GM19035 (cell line): ENCODE data around the gene BDKRB2.

Experiments
- ATAC-seq: cut with Tn5 transposase; IDR thresholded peaks from one replicate; pipeline ENCODE4 v1.9.1; 2021; ENCODE audit not compliant: unreplicated experiment

BDKRB2 gene

DNA sequence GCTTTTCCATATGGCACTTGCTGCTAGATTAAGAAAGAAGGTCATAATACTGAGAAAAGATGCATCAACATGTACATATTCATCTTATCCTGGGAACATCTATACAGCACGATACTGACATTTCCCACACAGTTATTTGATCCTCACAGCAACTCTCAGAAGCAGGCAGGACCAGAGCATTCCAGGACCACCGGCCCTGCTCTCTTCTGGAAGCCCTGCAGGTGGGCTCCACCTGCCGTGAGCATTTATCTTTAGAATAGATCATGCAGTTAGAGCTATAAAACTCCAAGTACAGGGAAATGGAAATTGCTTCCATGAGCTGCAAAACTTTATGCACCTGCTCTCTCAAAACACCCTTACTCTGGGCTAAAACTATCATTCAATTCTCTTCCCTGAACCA is 45.8 kb downstream of the BDKRB2 start:
- no peak for ATAC-seq

DNA sequence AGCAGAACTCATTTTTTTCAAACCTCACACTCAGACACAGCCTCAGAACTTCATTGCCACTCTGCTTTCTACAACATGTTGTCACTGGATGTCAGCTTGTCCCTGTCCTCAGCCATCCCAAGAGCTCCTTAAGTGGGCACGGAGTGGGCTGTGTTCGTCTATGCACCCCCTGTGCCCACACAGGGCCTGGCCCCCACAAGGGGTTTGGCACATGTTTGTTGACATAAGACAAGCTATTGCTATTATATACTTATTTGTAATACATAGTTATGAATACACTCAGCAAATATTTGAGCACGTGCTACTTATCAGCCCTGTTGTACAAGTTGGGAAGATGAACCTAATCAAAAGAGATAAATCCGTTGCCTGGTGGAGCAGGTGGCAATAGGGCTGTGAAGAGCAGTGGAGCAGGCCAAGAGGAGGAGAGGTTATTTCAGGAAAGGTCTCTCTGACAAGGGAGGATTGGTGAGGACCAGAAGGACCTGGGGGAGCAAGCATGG is 47.1 kb downstream of the BDKRB2 start:
- no peak for ATAC-seq

DNA sequence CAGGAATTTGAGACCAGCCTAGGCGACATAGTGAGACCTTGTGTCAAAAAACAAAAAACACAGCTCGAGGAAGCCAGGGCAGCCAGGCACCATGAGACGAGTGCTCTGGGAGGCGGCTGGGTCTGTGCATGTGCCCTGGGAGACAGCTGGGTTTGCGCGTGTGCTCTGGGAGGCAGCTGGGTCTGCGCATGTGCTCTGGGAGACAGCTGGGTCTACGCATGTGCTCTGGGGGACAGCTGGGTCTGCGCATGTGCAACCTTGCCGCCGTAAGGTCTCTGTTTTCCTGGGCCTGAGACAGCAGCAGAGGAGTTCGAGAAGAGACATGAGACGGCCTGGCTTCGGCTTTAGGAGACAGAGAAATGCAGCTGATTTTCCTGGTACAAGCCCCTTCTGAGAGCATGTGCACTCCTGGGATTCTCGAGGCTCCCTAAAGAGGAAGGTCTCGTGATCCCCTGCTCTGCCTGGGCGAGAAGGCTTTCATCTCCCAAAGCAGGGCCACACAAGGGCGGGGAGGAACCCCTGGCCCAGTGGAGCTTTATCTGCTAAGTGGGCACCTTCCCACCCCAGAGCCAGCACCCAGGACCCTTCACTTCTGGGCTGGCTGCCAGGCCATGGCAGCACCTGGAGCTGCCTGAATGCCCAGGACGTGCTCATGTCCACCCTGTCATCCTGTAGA is 47.8 kb downstream of the BDKRB2 start:
- no peak for ATAC-seq

DNA sequence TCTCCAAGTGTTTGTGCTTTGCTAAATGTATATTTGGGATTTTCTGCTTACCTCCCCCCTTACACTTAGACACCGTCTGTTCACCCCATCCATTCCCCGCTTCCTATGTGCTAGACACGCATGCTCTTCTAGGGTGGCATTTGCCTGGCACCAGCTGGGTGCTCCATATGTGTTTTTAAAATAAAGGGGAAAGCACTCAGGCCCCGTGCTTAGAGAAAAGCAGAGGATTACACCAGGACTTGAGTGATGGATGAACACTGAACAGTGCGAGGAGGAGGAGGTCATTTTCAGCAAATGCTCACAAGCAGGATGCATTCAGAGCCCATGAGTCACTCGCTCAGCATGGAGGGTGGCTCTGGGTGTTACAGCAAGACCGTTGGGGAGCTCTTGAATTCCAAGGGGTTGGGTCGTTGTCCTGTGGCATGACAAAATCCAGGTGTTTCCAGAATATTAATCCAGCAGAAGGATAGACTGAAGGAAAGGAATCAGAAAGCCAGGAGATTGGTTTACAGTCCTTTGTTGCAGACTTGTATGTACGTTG is 48.4 kb downstream of the BDKRB2 start:
- no peak for ATAC-seq

DNA sequence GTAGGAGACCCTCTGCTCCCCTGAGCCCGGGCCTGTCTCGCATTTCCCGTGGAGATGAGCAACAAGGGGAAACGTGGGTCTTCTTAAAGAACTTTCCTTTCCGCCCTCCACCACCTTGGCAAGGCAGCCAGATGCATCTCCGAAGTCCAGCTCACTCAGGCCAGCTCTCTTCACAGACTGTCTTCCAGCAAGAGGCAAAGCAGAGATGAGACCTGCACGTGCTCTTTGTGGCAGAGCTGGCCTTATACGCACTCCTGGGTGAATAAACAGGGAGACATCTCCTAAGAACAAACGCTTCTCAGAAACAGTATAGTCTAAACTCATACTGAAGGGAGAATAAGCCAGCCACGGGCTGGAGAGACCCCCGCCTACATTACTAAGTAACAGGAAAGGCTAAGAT is 50.0 kb downstream of the BDKRB2 start:
- no peak for ATAC-seq

DNA sequence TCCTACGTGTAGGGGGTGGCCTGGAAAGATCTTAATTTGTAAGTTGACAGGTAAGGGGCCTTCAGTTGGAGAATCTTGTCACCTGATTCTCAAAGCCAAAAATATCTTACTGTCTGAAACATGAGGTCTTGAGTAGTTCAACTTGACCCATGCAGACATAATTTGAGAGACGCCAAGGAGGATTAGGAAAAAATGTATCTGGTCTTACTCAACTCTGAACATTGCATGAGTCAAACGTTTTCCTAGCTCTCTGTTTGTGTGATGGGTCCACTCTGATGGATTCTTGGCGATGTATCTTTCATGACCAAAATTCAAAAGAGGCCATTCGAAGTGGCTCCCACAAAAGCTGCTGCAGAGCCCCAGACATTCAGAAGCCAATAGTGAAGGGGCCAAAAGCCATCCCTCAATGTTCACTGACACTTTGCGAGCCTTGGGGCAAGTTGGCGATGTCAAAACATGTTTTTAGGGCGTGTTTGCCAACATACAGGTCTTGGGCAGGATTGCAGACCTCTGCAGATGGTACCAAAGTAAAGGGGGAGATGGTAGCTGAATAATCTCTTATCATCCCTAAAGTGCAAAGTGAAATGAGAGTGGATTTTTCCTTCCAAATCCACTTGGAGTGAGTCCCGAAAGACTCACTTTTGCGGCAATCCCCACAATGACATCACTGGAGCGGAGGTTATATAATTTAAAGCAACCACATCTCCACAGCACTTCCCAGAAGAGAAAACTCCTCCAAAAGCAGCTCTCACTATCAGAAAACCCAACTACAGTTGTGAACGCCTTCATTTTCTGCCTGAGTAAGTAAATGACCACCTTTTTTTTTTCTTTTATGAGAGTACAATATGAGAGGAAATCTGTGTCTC is 51.1 kb downstream of the BDKRB2 start, which contains the start of gene BDKRB1:
Gene BDKRB1, plus strand, starts transcription at position 710 of the 866 bp plus-strand sequence. CDS start 7,473 bp downstream, outside the sequence.
- ATAC-seq: no peak

DNA sequence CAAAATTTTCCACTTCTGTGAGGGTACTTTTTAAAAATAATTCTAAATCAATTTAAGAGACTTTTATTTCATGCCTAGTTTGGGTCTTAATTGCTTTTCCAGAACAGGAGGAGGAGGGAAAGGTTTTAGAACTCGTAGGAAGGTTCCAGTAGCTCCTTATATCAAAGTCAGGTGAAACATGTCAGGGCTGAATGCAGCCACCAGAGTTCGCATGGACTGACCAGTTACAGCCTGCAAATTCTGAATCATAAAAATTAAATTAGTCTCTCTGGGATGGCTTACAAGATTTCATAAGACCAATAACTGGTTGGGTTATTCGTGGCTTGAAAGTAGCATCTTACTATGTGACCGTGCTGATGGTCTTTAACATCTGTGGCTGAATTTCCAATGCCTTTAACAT is 51.8 kb downstream of the BDKRB2 start:
- no peak for ATAC-seq

DNA sequence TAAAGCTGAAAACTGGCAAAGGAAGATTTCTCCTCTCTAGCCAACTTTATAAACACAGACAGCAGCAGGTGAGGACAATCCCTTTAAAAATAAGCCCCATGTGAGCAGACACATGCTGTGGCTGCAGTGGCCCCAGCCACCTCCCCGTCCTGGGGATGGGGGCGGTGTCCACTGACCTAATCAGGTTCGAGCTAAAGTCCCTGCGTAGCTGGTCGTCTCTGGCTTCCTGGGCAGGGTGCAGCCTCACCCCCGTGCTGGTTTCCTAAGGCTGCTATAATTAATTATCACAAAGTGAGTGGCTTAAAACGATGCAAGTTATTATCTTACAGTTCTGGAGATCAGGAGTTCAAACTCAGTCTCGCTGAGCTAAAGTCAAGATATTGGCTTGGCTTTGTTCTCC is 52.4 kb downstream of the BDKRB2 start:
- no peak for ATAC-seq

DNA sequence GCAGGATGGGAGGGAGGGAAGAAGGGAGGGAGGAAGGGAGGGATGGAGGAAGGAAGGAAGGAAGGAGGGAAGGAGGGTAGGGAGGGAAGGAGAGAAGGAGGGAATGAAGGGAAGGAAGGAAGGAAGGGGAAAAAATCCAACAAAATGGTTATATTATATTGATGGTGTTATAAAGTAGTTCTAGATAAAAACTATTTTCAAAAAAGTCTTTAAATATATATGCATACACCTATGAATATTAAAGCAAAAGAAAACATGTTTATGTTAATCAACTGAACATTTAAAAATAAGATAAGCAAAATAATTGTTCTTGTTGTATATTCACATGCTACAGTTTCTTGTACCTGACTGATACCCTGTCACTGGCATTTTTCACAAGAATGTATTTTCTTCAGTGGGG is 53.3 kb downstream of the BDKRB2 start:
- ATAC-seq: no peak

DNA sequence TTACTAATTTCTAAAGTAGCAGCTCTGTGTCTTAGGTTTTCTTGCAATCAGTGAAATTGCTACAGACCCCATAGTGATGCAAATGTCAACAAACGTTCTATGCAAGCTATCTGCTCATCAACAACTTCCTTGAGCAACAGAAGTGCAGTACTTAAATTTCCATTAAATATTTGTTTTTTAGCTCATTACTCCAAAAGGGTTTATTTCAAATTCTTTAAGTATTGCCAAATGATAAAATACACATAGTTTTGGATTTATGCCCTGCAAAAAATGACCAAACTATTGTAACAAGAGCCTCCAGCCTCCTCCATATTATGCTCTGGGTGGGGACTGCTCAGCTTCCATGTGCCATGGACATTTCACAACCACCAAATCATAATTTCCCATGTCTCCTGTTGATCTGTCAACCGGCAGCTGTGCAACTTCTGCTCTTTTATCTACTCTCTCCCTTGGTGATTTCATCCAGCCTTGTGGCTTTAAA is 55.7 kb downstream of the BDKRB2 start:
- no peak for ATAC-seq

DNA sequence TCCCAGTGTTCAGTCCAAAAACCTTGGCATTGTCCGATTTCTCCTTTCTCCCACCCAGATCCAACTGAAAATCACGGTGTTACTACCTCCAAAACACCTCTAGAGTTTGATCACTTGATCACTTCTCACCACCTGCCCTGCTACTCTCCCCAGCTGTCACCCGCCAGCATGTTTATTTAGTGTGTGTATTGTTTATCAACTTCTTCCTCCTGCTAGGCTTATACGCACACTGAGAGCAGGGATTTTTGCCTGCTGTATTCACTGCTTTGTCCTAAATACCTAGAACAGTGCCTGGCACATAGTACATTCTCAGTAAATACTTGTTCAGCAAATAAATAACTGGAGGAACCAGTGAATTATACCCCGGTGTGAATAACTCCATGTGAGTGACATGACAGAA is 56.4 kb downstream of the BDKRB2 start:
- ATAC-seq: no peak

DNA sequence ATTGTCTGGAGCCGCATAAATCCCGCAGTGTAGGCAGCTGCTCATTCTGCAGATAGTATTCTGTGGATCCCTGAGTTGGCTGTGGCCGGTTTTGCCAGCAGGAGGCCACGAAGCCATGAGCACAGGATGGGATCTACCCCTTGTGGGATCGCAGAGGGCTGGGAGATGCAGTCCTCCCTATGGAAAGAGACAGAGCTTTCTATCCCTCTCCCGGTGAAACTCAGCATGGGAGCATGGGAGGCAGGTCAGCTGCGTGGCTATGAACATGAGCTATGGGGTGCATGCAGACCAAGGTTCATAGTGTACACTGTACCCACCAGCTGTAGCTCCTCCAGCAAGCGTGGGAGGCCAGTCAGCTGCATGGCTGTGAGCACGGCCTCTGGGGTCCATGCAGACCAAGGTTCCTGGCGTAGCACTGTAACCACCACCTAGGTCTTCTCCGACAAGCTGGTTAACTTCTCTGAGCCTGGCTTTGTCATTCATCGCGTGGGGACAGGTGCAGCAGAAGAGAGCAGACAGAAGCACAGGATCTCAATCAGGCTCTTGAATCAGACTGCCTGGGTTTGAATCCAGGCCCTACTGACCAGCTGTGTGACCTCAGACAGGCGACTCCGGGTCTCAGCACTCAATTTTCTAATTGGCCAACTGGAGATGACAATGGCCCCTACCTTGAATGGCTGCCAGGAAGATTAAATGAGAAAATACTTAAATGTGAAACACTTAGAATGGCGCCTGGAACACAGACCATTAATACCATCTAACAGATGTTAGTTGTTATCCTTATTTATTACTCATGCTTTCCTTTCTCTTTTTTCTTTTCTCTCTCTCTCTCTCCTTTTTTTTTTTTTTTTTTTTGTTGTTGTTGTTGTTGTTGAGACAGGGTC is 57.4 kb downstream of the BDKRB2 start:
- no peak for ATAC-seq

DNA sequence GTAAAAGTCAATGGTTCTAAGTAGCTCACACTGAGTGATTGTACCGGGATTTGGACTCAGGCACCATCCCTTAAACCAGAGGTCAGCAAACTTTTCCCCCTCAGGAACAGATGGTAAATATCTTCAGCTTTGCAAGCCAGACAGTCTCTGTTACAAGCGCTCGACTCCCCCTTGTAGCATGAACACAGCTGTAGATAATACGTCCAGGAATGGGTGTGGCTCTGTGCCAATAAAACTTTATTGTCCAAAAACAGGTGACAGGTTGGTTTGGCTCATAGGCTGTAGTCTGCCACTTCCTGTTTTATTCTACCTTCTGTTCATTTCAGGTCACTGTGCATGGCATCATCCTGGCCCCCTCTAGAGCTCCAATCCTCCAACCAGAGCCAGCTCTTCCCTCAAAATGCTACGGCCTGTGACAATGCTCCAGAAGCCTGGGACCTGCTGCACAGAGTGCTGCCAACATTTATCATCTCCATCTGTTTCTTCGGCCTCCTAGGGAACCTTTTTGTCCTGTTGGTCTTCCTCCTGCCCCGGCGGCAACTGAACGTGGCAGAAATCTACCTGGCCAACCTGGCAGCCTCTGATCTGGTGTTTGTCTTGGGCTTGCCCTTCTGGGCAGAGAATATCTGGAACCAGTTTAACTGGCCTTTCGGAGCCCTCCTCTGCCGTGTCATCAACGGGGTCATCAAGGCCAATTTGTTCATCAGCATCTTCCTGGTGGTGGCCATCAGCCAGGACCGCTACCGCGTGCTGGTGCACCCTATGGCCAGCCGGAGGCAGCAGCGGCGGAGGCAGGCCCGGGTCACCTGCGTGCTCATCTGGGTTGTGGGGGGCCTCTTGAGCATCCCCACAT is 58.9 kb downstream of the BDKRB2 start:
- ATAC-seq: no peak

DNA sequence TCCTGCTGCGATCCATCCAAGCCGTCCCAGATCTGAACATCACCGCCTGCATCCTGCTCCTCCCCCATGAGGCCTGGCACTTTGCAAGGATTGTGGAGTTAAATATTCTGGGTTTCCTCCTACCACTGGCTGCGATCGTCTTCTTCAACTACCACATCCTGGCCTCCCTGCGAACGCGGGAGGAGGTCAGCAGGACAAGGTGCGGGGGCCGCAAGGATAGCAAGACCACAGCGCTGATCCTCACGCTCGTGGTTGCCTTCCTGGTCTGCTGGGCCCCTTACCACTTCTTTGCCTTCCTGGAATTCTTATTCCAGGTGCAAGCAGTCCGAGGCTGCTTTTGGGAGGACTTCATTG is 59.5 kb downstream of the BDKRB2 start:
- ATAC-seq: no peak

DNA sequence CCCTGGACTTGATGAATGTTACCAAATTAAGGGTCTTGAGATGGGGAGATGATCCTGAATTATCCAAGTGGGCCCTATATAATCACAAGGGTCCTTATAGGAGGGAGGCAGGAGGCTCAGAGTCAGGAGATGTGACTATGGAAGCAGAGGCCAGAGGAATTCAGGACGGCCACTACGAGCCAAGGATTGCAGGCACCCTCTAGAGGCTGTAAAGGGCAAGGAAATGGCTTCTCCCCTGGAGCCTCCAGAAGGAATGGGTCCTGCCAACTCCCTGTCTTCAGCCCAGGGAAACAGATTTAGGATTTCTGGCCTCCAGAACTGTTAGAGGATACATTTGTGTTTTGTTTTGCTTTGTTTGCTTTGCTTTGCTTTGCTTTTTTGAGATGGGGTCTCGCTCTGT is 60.2 kb downstream of the BDKRB2 start:
- no peak for ATAC-seq

DNA sequence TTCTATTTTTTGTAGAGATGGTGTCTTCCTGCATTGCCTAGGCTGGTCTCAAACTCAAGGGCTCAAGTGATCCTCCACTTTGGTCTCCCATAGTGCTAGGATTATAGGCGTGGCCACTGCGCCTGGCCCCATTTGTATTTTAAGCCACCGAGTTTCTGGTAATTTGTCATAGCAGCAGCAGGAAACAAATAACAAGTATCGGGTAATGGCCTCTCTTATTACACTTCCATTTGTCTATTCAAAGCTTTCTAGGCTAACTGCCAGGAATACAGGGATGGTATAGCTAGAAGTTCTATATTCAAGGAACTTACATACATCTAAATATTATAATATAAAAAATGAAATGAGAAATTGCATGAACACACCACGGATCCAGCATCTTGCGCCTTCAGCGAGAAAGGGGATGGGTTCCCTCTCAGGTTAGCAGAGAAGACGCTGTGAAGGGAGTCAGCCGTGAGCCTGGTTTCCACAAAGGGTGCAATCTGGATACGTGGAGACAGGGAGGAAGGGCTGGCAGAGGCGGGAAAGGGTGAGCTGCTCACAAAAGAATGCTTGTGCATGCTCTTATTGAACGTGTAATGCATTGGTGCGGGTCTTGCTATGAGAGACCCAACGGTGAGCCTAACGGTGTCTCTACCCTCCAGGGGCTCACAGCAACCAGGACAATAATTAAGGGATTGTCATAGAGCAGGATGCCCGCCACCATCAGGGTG is 60.9 kb downstream of the BDKRB2 start:
- ATAC-seq: no peak

DNA sequence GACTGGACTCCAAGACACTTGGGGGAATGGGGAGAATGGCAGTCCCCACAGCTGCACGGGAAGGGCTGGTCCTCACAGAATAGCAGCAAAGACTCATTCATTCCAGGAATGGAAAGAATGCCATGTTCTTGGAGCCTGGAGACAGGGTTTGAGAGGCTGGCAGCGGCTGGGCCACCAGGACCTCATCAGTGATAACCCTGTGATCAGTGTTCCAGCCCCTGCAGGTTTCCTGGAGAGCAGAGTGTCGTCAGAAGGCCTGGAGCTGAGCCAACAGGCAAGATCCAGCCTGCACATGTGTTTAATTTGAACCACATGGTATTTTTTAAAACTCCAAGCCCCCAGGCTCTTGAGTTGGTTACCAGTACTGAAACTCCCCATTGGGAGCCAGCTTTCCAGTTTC is 62.7 kb downstream of the BDKRB2 start:
- no peak for ATAC-seq

DNA sequence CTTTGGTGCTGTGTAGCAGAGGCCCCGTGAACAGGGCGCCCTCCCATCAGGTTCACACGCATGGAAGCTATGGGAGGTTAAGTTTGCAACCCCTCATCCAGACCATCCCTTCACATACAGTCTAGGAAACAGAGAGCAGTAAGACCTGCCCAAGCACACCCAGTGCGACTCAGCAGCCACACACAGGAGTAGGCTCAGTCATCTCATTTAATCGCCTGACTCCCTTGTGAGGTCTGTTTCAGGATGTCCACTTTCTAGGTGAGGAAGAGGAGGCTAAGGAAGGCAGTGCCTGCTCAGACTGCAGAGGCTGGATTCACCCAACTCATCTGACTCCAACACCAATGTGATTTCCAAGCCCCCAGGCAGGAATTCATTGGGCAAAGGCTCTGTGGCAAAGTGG is 63.3 kb downstream of the BDKRB2 start:
- ATAC-seq: no peak
